Mucosa of descending colon (tissue), 3 donors: ENCODE measurements around the gene FIGN. TPM values are rescaled to one million over a fixed set of nuclear protein-coding genes. Genes with fewer than 3 reads are reported as not detected.

ENCODE experiments used
- ATAC-seq: fragments of 200-7000 bp; cut with Tn5 transposase; one replicate; pipeline ENCODE4 v1.9.1; 2020; ENCODE audit warnings: mild to moderate bottlenecking, moderate library complexity
- DNase-seq, 3 donors: peaks; one replicate each; pipeline ENCODE4 v3.0.0-alpha.2; 2020
- H3K36me3 ChIP-seq: fragments of 200-600 bp; one replicate; pipeline ENCODE4 v1.8.0; 2021; ENCODE audit warnings: low read depth, mild to moderate bottlenecking
- H3K4me1 ChIP-seq: fragments of 200-600 bp; one replicate; pipeline ENCODE4 v1.8.0; 2021; ENCODE audit warnings: low read depth, mild to moderate bottlenecking
- H3K4me3 ChIP-seq: fragments of 200-600 bp; one replicate; pipeline ENCODE4 v1.8.0; 2021; ENCODE audit warnings: mild to moderate bottlenecking
- H3K9me3 ChIP-seq: fragments of 200-600 bp; one replicate; pipeline ENCODE4 v1.8.0; 2021; ENCODE audit warnings: mild to moderate bottlenecking
- CTCF ChIP-seq: fragments of 200-600 bp; IDR thresholded peaks from one replicate; pipeline ENCODE4 v1.8.0; 2022; ENCODE audit warnings: antibody characterized with exemption, mild to moderate bottlenecking
- intact Hi-C, 2 donors: fragments of 100-400 bp; cut with DNase I in 1 of 2; cut with micrococcal nuclease in 1 of 2; formaldehyde crosslinking; loops; one replicate each; pipeline versions ENCODE4 v1.11.0 to v1.11.1; 2022; cut with DNase I, micrococcal nuclease
- total RNA-seq, 3 donors: library from RNA; stranded (reverse); fragmentation: NEBNext Ultra II Directional in 2 of 3; extraction: Animal tissue kit (Norgen Biotek cat#: 25700) in 2 of 3; gene quantifications; one replicate each; pipeline versions ENCODE4 v1.2.1 to v1.2.4, GENCODE V29; 2021 to 2023
- donor health status: DM: no; HTN: no; CAD: no; lungs with moderate emphysema.
- donor health status: DM: no; HTN: no; CAD: no.
- donor health status: DM: no; HTN: yes; CAD: no.

The FIGN gene
- total RNA-seq, 3 donors from 2014 or later, result 0.84 to 4.1 (median 1.4) TPM

- DNase-seq (no peak), ATAC-seq (no peak)
- Histone ChIP-seq H3K4me3 (no peak overlapping the region), H3K9me3 (no peaks in the 10 kb centered on the region), H3K4me1 (no peaks in the 10 kb centered on the region), H3K36me3 (no peaks in the 10 kb centered on the region)
- no peak for TF ChIP-seq CTCF
- intact Hi-C loops, result no loop called here
Observed at GRCh38 chr2:163719331-163719730, 16.5 kb downstream of the FIGN start.

GRCh38 chr2:163717993-163718680, 17.7 kb downstream of the FIGN start:
- Histone ChIP-seq H3K36me3 (no peaks in the 10 kb centered on the region), H3K4me1 (no peaks in the 10 kb centered on the region), H3K9me3 (no peaks in the 10 kb centered on the region), H3K4me3 (no peak overlapping the region)
- DNase-seq (no peak), ATAC-seq (no peak)
- intact Hi-C loops, result no loop called here
- TF ChIP-seq CTCF, result no peak

GRCh38 chr2:163717515-163717914, 18.3 kb downstream of the FIGN start:
- no peaks in the 10 kb centered on the region for H3K36me3 ChIP-seq
- DNase-seq (no peak), ATAC-seq (no peak)
- H3K9me3 ChIP-seq, result no peaks in the 10 kb centered on the region
- no peaks in the 10 kb centered on the region for H3K4me1 ChIP-seq
- TF ChIP-seq CTCF, result no peak
- H3K4me3 ChIP-seq, result no peak overlapping the region
- intact Hi-C loops, result no loop called here

- TF ChIP-seq CTCF, result no peak
- intact Hi-C loops, result no loop called here
- ATAC-seq (no peak), DNase-seq (no peak)
- Histone ChIP-seq H3K36me3 (no peaks in the 10 kb centered on the region), H3K4me1 (no peaks in the 10 kb centered on the region), H3K4me3 (no peak overlapping the region), H3K9me3 (no peaks in the 10 kb centered on the region)
Observed at GRCh38 chr2:163716101-163716500, 19.7 kb downstream of the FIGN start.

- DNase-seq, result no peak
- no peaks in the 10 kb centered on the region for H3K36me3 ChIP-seq
- no peaks in the 10 kb centered on the region for H3K4me1 ChIP-seq
- no peak for ATAC-seq
- no peaks in the 10 kb centered on the region for H3K9me3 ChIP-seq
- intact Hi-C loops, result no loop called here
- no peak for TF ChIP-seq CTCF
- H3K4me3 ChIP-seq, result no peak overlapping the region
Observed at GRCh38 chr2:163715668-163716067, 20.1 kb downstream of the FIGN start.

- no peaks in the 10 kb centered on the region for H3K36me3 ChIP-seq
- ATAC-seq (no peak), DNase-seq (no peak)
- H3K4me1 ChIP-seq, result no peaks in the 10 kb centered on the region
- H3K4me3 ChIP-seq, result no peak overlapping the region
- no peak for TF ChIP-seq CTCF
- H3K9me3 ChIP-seq, result no peaks in the 10 kb centered on the region
- intact Hi-C loops, result no loop called here
Observed at GRCh38 chr2:163715199-163715598, 20.6 kb downstream of the FIGN start.
